Loucy (cell line): ENCODE data around the gene USP5.

Experiments
- H2AFZ ChIP-seq: fragments of 200-600 bp; sonication (generic); 2 replicates; pipeline ENCODE4 v1.6.0; 2016; ENCODE audit warnings: antibody characterized with exemption, mild to moderate bottlenecking, low read length, moderate library complexity
- H3F3A ChIP-seq: fragments of 200-600 bp; 2 replicates; pipeline ENCODE4 v1.6.0; 2016; ENCODE audit warnings: antibody characterized with exemption, low read depth, mild to moderate bottlenecking
- H3K27me3 ChIP-seq: fragments of 200-600 bp; sonication (generic); 2 replicates; pipeline ENCODE4 v1.6.1; 2014; ENCODE audit warnings: low read length, mild to moderate bottlenecking; ENCODE audit not compliant: insufficient read depth, poor library complexity, severe bottlenecking
- H3K36me3 ChIP-seq: fragments of 200-600 bp; sonication (generic); 2 replicates; pipeline ENCODE4 v1.6.1; 2016; ENCODE audit warnings: low read length; ENCODE audit not compliant: insufficient read depth
- H3K4me1 ChIP-seq: fragments of 200-600 bp; sonication (generic); 2 replicates; pipeline ENCODE4 v1.5.1; 2014; ENCODE audit warnings: low read length, mild to moderate bottlenecking; ENCODE audit not compliant: insufficient read depth, poor library complexity, severe bottlenecking
- H3K4me2 ChIP-seq: fragments of 200-600 bp; sonication (generic); 2 replicates; pipeline ENCODE4 v1.6.0; 2014; ENCODE audit warnings: antibody characterized with exemption, low read length, low read depth, mild to moderate bottlenecking; ENCODE audit not compliant: poor library complexity, severe bottlenecking
- H3K4me3 ChIP-seq: fragments of 200-600 bp; sonication (generic); 2 replicates; pipeline ENCODE4 v1.5.1; 2014; ENCODE audit warnings: low read length, mild to moderate bottlenecking, mixed read lengths; ENCODE audit not compliant: poor library complexity, severe bottlenecking
- H3K79me2 ChIP-seq: fragments of 200-600 bp; sonication (generic); 2 replicates; pipeline ENCODE4 v1.6.1; 2014; ENCODE audit warnings: low read length; ENCODE audit not compliant: insufficient read depth
- H3K9ac ChIP-seq: fragments of 200-600 bp; sonication (generic); 2 replicates; pipeline ENCODE4 v1.6.0; 2014; ENCODE audit warnings: mild to moderate bottlenecking, low read depth, low read length, moderate library complexity; ENCODE audit not compliant: poor library complexity, severe bottlenecking
- H3K9me2 ChIP-seq: fragments of 200-600 bp; sonication (generic); replicated peaks from 2 replicates; pipeline ENCODE4 v1.6.1; 2016; ENCODE audit warnings: low read depth, low read length, mixed read lengths
- H3K9me3 ChIP-seq: fragments of 200-600 bp; sonication (generic); 2 replicates; pipeline ENCODE4 v1.6.1; 2014; ENCODE audit warnings: mild to moderate bottlenecking, antibody characterized with exemption, low read length, low read depth; ENCODE audit not compliant: insufficient read depth
- H4K20me1 ChIP-seq: fragments of 200-600 bp; sonication (generic); 2 replicates; pipeline ENCODE4 v1.6.0; 2014; ENCODE audit warnings: antibody characterized with exemption, low read length, mild to moderate bottlenecking; ENCODE audit not compliant: insufficient read depth, poor library complexity, severe bottlenecking
- CTCF ChIP-seq: fragments of 200-600 bp; sonication (generic); conservative IDR thresholded peaks from 2 replicates; pipeline ENCODE4 v1.5.1; 2014; ENCODE audit warnings: mild to moderate bottlenecking, antibody characterized with exemption, low read length
- EZH2phosphoT487 ChIP-seq: fragments of 200-600 bp; IDR thresholded peaks from 2 replicates; pipeline ENCODE4 v1.6.1; 2018; ENCODE audit warnings: antibody characterized with exemption, mild to moderate bottlenecking, moderate library complexity, borderline replicate concordance

USP5 gene

GRCh38 chr12:6826125-6826733, 25.7 kb upstream of the USP5 start:
- peaks cover 28% of the 10 kb centered on the region for H3K4me1 ChIP-seq
- H3K9me2 ChIP-seq = no peaks in the 10 kb centered on the region
- no peaks in the 10 kb centered on the region for H3K9me3 ChIP-seq
- H3F3A ChIP-seq = no peaks in the 10 kb centered on the region
- H3K4me3 ChIP-seq = no peak overlapping the region
- no peak overlapping the region for H2AFZ ChIP-seq
- TF ChIP-seq EZH2phosphoT487 = no peak
- TF ChIP-seq CTCF = no peak
- no peaks in the 10 kb centered on the region for H3K27me3 ChIP-seq
- H4K20me1 ChIP-seq = no peaks in the 10 kb centered on the region
- H3K4me2 ChIP-seq = no peak overlapping the region
- H3K79me2 ChIP-seq = peaks cover 25% of the 10 kb centered on the region; the same call in 1 of the 2 replicates
- no peaks in the 10 kb centered on the region for H3K36me3 ChIP-seq
- H3K9ac ChIP-seq = no peak overlapping the region

- Histone ChIP-seq H4K20me1 (no peaks in the 10 kb centered on the region), H3K4me2 (peak overlapping the region; percentile 77), H3K79me2 (peaks cover 25% of the 10 kb centered on the region; the same call in 1 of the 2 replicates), H3K27me3 (no peaks in the 10 kb centered on the region), H3K36me3 (no peaks in the 10 kb centered on the region; the same call in 1 of the 2 replicates), H3K4me1 (peaks cover 24% of the 10 kb centered on the region), H3F3A (no peaks in the 10 kb centered on the region), H2AFZ (no peak overlapping the region), H3K4me3 (peak overlapping the region; percentile 55), H3K9me3 (no peaks in the 10 kb centered on the region), H3K9me2 (no peaks in the 10 kb centered on the region), H3K9ac (peak overlapping the region; percentile 53)
- TF ChIP-seq CTCF (no peak), EZH2phosphoT487 (no peak)
Measured at GRCh38 chr12:6826734-6827436, 25.1 kb upstream of the USP5 start.

- Histone ChIP-seq H3K36me3 (no peaks in the 10 kb centered on the region; the same call in 1 of the 2 replicates), H3K4me1 (peaks cover 21% of the 10 kb centered on the region), H3K9me2 (no peaks in the 10 kb centered on the region), H3F3A (no peaks in the 10 kb centered on the region), H3K27me3 (no peaks in the 10 kb centered on the region), H3K4me2 (peak overlapping the region; percentile 77), H3K79me2 (peaks cover 25% of the 10 kb centered on the region; the same call in 1 of the 2 replicates), H4K20me1 (no peaks in the 10 kb centered on the region), H3K9me3 (no peaks in the 10 kb centered on the region), H3K9ac (peak overlapping the region; percentile 53), H3K4me3 (peak overlapping the region; percentile 55), H2AFZ (no peak overlapping the region)
- TF ChIP-seq EZH2phosphoT487 = no peak
- no peak for TF ChIP-seq CTCF
Measured at GRCh38 chr12:6827437-6827911, 24.5 kb upstream of the USP5 start.
